GM11168 (cell line): ENCODE results near the gene GAD2.

Experiments used
- in situ Hi-C: fragments of 300-500 bp; cut with MboI; formaldehyde crosslinking; loops from one replicate; pipeline ENCODE4 v1.12.0; 2022; ENCODE audit warnings: low sequenced_read_pairs; ENCODE audit not compliant: unreplicated experiment

Gene GAD2

DNA sequence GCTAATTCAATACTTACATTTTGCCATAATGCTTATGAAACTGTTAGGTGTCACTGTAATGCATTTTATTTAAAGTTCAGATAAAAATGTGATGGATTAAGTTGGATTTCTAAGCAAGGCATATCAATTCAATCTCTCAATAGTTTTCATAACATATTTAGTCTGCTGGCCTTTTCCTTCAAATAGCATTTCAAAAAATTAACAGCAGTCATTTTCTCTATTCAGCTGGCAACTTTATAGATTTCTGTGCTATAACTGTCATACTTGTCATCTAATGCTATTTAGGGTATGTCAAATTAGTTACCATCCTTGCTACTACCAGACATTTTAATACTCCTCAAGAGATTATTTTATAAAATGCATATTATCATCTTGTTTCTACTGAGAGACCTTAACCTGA is 4.3 kb downstream of the GAD2 start:
- in situ Hi-C loops = no loop called here

DNA sequence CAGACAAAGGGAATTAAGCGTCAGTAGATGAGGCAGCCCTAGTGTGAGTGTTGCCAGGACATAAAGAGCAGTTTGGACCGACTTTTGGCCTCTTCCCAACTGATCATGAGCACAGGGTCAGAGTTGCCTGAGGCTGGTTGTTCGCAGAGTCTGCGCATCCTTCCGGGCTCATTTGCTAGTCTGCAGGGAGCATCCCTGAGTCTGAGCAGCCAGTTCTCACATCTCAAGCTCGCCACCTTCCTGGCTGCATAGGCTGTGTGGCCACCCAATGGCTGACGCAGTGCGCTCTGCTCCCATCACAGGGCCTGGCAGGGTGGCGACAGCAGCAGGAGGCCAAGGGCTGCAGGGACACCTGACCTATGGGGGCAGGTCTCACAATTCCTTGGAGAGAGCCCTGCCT is 5.0 kb downstream of the GAD2 start:
- in situ Hi-C loops = no loop called here

DNA sequence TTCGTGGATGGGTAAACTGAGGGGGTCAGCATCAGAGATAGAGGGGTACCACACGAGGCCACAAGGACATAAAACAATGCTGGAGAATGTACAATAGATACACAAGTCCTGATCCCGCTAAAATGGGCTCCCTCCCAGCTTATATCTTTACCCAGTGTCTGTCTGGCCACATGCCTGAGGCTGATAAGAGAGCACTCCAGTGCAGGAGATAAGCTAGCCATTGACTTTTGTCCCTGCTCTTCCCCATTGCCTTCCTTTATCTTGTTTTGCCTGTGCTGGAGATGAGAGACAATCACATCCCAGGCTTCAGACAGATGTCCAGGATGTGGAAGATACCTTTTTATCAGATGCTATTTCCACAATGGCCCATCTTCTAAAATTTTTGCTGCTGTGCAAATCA is 6.0 kb downstream of the GAD2 start:
- in situ Hi-C loops = no loop called here

DNA sequence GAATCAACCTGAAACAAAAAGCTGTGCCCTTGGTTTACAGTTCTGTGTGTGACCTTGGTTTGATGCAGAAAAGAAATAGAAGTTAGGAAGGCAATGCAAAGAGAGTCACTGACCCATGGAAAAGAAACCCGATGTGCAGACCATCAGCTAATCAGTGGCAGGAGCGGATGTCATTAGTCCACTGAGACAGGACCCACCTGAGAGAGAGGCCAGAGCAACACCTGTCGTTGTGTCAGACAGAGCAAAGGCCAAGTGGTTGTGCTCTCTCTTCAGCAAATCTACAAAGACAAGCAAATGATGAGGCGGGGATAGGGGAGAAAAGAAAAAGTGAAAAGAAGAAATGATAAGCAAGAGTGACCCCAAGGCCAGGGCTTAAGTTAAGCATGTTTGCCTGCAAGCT is 8.7 kb downstream of the GAD2 start:
- in situ Hi-C loops = no loop called here

DNA sequence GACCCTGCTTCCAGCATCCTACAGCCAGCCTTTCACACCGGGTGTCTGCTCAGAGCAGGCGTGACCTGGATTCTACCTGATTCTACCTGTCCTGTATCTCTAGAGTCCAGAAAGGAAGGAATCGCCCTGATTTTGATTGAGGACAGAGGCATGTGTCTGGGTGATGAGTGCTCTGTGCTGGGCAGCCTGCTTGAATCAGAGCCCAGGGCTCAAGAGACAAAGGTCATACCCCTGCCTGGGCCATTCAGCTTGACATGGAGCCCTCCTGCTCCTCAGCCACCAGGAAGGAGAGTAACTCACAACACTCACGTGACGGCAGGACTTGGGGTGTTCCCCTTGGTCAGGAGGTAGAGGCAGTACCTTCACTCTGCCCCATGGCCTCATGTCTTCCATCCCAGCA is 11.2 kb downstream of the GAD2 start:
- in situ Hi-C loops = no loop called here

DNA sequence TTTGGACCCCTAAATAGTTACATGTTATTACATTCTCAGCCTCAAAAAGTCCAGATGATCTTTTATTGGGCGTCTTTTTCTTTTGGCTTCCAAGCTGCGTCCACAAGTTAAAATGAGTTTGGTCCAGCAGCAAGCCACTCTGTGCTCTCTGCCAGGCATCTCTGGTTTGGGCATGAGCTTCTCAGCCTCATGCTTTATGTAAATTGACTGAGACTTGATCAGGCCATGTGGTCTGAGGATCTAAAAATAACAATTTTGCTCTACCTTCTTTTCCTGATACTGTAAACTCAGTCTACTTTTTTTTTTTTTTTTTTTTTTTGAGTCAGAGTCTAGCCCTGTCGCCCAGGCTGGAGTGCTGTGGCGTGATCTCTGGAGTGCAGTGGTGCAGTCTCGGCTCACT is 15.6 kb downstream of the GAD2 start:
- in situ Hi-C loops = no loop called here

DNA sequence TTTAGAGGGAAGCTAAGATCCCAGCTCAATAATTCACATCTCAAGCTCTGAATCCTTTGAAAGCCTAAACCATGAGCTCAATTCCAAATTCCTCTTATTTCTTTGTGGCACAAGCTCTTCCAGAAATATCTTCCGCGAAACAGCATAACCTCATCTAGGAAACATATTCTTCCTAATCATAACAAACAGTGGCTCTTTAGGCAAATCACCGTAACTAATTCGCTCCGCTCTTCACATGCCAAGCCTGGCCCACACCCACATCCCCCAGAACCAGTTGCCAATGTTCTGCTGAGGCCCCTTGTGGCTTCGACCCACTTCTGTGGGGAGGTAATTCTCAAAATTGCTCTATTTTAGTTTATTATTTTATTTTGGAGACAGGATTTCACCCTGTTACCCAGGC is 19.2 kb downstream of the GAD2 start:
- in situ Hi-C loops = no loop called here

DNA sequence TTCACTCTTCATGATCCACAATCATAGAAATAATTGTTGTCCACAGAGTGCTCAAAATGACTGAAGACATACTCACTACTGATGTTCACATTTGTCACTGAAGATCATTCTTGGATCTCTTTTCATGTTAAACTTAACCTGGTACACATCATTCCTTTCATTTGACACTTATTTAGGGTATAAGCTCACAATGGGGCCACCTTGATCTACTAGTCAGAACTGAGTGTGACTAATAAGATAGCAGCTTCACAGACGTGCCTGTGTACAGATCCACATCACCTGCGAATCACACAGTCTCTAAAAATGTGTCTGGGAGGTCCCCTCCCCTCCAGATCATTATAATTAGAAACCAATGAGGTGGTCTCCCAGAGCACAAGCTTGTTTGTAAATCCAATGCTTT is 21.8 kb downstream of the GAD2 start:
- in situ Hi-C loops = no loop called here

DNA sequence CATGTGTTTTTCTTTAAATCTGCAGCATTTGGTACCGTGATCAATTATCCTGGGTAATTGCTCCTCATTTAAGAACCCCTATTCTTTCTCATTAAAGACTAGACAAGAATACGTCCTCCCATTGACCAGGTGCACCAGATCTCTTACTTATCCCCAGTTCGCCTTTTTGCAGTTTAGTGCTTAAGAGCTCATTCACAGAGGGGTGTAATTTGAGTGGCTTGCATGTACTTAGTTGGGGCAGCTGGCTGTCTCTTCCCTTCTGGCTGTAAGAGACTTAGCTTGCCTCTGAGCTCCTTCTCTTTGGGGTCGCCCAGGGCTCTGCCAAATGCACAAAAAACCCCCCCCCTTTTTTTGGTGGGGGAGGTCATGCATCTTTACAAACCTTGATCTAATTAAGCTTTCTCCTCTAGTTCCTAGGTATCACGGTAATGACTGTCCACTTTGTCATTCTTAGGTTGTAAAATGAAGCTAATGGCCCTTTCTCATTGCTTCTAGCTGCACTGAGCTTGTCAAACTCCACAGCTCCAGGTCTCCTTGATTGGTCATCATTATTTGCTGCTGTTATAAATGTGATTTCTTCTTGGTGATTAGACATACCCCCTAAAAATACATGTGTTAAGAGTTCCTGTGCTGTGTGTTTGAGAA is 26.3 kb downstream of the GAD2 start:
- in situ Hi-C loops = no loop called here

DNA sequence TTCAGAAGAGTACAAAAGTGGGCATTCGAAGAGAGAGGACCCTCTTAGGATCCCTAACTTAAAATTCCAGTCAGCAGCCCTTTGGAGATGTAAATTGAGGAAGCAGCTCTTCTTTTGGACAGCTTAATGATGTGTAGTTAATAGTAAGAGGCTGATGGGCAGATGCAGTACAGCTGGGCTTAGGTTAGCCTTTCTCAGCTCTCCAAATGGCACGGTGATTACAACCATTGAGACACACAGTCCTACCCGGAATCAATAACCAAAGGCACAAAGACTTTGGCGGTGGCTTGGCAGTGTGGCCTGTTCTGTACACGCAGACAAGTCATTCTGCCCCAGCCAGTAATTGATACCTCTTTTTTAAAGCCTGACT is 26.8 kb downstream of the GAD2 start:
- in situ Hi-C loops = no loop called here

DNA sequence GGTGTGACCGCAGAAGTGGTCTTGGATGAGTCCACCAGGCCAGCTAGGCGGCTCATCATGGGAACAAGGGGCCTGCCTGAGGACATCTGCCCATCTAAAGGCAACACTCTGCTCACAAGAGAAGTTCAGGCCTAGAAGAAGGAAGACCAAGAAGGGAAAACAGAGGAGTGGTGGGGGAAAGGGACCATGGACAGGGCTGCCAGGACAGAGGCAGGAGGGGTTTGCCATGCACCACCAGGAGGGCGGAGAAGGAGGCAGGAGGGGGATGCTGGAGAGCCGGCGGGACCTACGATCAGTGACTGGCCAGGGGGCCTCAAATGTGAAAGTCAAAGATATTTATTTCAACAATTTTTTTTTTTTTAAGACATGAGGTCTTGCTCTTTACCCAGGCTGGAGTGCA is 33.1 kb downstream of the GAD2 start:
- in situ Hi-C loops = no loop called here

DNA sequence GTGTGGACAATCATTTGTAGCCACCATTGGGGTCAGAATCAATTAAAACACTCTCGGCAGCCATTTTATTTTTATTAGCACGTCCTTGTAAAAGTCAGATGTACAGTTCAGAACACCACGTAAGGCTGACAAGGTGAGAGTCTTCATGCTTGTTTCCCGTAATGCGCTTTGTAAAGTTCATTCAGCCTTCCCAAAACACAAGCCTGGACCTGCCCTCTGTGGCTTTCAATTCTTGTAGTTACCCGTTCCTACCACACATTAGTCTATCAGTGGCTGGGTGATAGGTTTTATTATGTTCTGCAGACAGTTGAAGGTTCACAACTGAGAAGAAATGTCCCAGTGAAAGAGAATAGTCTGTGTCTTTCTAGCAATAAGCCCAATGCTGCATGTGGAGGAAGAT is 35.4 kb downstream of the GAD2 start:
- in situ Hi-C loops = no loop called here

DNA sequence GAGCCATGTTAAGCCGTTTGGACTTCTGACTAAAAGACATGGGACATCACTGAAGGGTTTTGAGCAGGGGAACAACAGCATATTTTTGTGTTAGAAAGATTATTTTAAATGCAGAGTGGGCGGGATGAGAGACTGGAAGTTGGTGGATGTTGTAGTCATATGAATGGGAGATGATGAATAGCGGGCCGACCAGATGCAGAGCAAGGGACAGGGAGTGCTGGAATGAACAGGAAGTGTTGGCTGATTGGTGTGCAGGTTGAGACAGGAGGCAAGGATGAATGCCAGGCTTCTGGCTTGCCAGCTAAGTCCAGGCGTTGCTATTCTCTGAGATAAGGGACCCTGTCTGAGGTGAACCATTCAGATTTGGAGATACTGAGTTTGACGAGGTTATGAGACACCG is 38.0 kb downstream of the GAD2 start:
- in situ Hi-C loops = no loop called here

DNA sequence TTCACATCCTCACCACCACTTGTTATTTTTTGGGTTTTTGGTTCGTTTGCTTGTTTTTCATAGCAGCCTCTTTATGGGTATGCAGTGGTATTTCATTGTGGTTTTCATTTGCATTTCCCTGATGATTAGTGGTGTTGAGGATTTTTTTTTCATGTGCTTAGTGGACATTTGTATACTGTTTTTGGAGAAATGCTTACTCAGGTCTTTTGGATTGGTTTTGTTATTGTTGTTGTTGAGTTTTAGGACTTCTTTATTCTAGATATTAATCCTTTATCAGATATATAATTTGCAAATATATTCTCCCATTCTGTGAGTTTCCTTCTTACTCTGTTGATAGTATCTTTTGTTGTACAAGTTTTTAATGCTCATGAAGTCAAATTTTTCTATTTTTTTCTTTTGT is 42.8 kb downstream of the GAD2 start:
- in situ Hi-C loops = no loop called here

DNA sequence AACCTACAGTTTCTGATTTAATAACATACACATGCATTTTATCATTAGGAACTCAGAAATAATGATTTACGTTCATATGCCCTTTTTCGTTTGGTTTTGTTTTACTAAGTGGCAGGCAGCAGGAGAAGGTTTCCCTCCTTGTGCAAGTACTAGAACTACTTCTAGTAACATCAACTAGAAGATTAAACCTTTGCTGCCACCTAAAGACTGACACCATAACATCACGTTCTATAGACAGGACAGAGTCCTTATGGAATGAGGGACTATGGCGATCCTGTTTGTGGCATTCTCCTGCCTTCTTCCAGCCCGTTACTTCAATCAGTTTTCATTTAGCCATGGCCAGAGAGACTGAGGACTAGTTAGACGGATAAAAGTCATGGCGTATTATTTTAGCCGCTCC is 53.2 kb downstream of the GAD2 start:
- in situ Hi-C loops = loop anchor here (10.0 kb wide), 1 partner anchor 375 kb away; no protein-coding TSS in a partner anchor

DNA sequence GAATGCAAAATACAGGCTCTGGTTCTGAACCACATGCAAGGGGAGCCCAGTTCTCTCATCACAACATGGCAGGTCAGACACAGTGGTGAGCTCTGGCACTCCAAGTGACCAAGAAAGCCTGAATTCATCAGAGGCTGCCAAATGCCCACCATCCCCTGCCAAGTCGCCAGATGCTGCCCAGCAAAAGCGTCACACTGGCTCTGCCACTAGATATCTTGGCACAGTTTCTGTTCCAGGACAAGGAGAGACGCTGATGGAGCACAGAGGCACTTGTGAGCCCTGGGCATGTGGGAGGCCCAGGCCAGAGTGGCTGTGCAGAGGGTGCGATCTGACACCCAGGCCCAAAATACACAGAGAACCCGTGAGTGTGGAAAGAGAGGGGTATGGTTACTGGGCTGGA is 57.8 kb downstream of the GAD2 start:
- in situ Hi-C loops = loop anchor here (10.0 kb wide), 1 partner anchor 380 kb away; no protein-coding TSS in a partner anchor

DNA sequence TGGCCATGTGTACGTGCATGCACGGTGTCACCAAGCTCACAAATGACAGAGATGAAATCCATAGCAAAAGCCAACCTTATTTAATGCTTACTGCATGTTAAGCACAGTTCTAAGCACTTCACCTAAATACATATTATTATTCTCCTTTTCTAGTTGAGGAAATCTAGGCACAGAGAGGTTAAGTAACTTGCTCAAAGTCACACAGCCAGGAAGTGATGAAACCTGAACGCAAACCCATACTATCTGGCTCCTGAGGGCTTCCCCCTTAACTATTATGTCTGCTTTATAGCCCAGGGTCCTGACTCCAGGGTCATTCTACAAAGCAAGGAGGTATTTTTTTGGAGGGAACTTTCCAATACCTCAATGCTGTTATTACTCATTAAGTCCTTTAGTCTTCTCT is 61.7 kb downstream of the GAD2 start:
- in situ Hi-C loops = loop anchor here (10.0 kb wide), 1 partner anchor 383 kb away; no protein-coding TSS in a partner anchor

DNA sequence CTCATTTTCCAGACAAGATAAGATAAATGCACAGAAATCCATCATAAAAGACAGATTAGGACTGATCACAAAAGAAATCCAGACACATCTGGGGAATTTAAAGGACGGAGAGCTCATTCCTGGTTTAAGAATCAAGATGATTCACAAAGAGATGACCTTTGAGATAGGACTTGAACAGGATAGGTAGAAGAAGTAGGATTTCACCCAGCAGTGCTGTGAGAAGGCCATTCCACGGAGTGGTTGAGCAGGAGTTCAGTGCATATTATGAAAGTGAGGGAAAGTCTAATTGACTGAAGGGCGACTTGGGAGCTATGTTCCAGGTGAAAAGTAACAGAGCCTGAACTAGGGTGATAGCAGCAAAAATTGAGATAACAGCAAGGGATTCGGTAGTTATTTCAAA is 73.7 kb downstream of the GAD2 start:
- in situ Hi-C loops = no loop called here

DNA sequence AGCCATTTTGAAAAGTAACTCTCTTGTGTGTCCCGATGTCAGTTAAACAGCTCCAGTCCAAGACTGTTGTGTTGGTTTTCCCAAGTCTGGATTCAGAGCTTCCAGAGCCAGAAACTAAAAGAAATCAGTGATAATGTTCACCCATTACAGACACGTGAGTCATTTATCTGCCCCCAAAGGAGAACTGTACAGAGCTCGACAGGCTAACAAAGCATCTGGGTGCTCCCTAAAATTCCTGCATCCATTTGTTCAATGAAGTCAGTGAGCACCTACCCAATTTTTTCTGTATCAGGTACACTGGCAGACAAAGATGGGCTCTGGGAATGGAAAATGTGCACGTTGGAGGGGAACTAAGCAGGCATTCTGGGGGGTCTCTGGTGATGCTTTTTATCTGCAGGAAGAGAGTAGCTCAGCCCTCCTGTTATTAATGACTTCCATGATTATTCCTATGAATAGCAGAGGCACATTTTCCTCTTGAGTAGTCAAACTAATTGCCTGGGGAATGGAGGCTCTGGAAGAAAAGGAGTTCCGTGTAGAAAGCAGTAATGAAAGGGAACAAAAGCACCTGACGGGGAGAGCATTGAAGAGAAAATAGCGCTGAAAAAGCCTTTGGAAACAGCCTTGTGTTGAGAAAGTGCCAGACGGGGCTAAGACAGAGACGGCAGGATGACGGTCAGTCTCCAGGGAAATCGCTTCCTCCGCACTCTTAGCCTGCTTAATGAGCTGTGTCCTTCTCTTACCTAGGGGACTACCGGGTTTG is 75.3 kb downstream of the GAD2 start:
- in situ Hi-C loops = no loop called here

DNA sequence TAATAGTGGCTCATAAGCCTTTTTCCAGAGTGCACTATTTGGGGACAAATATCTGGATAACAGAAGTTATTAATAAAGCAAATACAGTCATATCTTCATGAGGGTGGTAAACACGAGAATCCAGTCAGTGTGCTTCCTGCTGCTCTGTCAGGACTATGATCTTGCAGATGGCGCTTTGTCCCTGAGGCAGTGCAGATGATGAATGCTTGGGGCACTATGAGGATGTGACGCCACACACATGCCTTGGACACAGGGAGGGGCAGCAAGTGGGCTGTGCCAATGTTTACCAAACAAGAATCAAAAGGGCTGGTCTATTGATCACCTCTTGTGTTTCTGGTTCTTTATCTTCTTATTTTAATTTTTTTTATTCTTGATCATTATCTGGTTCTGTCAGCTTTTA is 79.8 kb downstream of the GAD2 start:
- in situ Hi-C loops = no loop called here

DNA sequence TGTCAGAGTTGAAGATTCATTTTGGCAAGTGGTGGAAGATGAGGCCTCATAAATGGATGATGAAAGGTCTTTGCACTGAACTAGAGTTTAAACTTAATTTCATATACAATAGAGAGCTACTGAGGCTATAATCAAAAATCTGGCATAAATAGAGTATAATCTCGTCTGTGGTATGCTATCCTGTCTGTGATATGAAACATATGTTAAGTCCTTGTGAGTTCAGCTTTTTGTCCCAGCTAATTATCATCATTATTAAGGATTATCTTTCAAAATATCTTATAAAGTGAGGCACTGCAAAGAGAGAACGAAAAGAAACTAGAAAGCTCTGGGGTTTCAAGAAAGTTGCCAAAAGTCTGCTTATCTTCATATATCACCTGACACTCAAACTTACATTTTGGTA is 83.4 kb downstream of the GAD2 start:
- in situ Hi-C loops = no loop called here

DNA sequence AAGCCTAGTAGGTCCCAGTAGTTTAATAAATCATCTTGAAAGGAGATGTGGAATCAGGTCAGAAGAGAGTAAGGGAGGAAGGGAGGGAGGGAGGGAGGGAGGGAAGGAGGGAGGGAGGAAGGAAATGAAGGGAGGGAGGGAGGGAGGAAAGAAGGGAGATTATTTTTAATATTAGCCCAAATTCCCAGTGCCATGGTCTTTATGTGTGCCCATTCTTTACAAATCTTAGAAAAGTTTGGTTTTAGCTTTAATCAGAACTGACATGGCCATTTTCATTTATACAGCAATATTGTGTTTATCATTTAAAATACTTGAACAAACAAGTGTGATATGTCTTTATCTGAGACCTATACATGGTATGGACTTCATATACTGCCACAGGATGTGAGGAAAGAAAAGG is 86.8 kb downstream of the GAD2 start:
- in situ Hi-C loops = no loop called here
